Endothelial cell of umbilical vein (primary cell): Measurements from ENCODE around the gene GGACT. TPM values are rescaled to one million over a fixed set of nuclear protein-coding genes. Genes with fewer than 3 reads are reported as not detected.

ENCODE experiments used
- BruUV-seq: library from RNA; stranded (reverse); fragments of 400-500 nt; replicated peaks from 2 replicates; lab custom pipeline; 2021; lab: Mats Ljungman, UMichigan
- CTCF ChIA-PET: fragments of 300-600, 350-600 bp; sonication (Branson Sonifier 250); formaldehyde crosslinking; loops from one replicate; lab custom pipeline; 2021; ENCODE audit warnings: antibody characterized with exemption, inconsistent platforms; lab: Charles Lee
- POLR2A ChIA-PET: fragments of 300-600, 350-600 bp; sonication (Branson Sonifier 250); formaldehyde crosslinking; loops from one replicate; lab custom pipeline; 2021; ENCODE audit warnings: antibody characterized with exemption, inconsistent platforms; lab: Charles Lee
- DNase-seq: peaks from one replicate; pipeline ENCODE4 v3.0.0-alpha.2; 2011; ENCODE audit warnings: low read depth, low spot score
- FAIRE-seq: peaks from 2 replicates; lab custom pipeline; 2011; peaks lifted over from hg19 to GRCh38; lab: Jason Lieb, UNC
- H2AFZ ChIP-seq: 2 replicates; pipeline ENCODE4 v1.6.0; 2012; ENCODE audit warnings: low read depth, low read length, control low read depth, inconsistent platforms
- H3K27ac ChIP-seq: 2 replicates; pipeline ENCODE4 v1.5.1; 2011; ENCODE audit warnings: low read depth, mild to moderate bottlenecking, control low read depth, low read length, moderate library complexity; ENCODE audit not compliant: insufficient read depth
- H3K27me3 ChIP-seq, 2 experiments: 2 replicates each; pipeline versions ENCODE4 v1.6.0 to v1.6.1; 2011; ENCODE audit warnings: low read length in 2 of 2, mixed read lengths in 1 of 2; ENCODE audit not compliant: control insufficient read depth in 2 of 2, insufficient read depth in 2 of 2
- H3K36me3 ChIP-seq, 2 experiments: 2 replicates in 1 of 2; 3 replicates in 1 of 2; pipeline ENCODE4 v1.5.1; 2011; ENCODE audit warnings: low read length in 2 of 2, mild to moderate bottlenecking in 1 of 2, moderate library complexity in 1 of 2; ENCODE audit not compliant: control insufficient read depth in 2 of 2, insufficient read depth in 2 of 2; ENCODE audit errors: extremely low read depth in 1 of 2
- H3K4me1 ChIP-seq: 3 replicates; pipeline ENCODE4 v1.5.1; 2011; ENCODE audit warnings: mild to moderate bottlenecking, low read length; ENCODE audit not compliant: control insufficient read depth, insufficient read depth; ENCODE audit errors: extremely low read depth
- H3K4me2 ChIP-seq: 2 replicates; pipeline ENCODE4 v1.6.1; 2011; ENCODE audit warnings: low read length, control low read depth, mixed read lengths; ENCODE audit not compliant: insufficient read depth
- H3K4me3 ChIP-seq, 3 experiments: fragments of 200-600 bp in 1 of 3; sonication (generic), shearing (Covaris generic) in 1 of 3; replicated peaks in 1 of 3; 2 replicates each; pipeline ENCODE4 v1.5.1; 2011 to 2016; ENCODE audit warnings: control low read depth in 3 of 3, low read length in 3 of 3, mild to moderate bottlenecking in 2 of 3, inconsistent platforms in 1 of 3, low read depth in 1 of 3, moderate library complexity in 1 of 3; ENCODE audit not compliant: insufficient read depth in 1 of 3
- H3K79me2 ChIP-seq: 2 replicates; pipeline ENCODE4 v1.6.0; 2012; ENCODE audit warnings: low read length, inconsistent platforms; ENCODE audit not compliant: control insufficient read depth, insufficient read depth
- H3K9ac ChIP-seq: replicated peaks from 2 replicates; pipeline ENCODE3; 2011; ENCODE audit warnings: low read length, control low read depth; ENCODE audit not compliant: insufficient read depth; ENCODE audit errors: extremely low read depth
- H3K9me1 ChIP-seq: replicated peaks from 3 replicates; pipeline ENCODE4 v1.6.0; 2011; ENCODE audit warnings: mild to moderate bottlenecking, low read length; ENCODE audit not compliant: control insufficient read depth, insufficient read depth; ENCODE audit errors: extremely low read depth
- H3K9me3 ChIP-seq: replicated peaks from 2 replicates; pipeline ENCODE4 v1.5.1; 2012; ENCODE audit warnings: low read length, inconsistent platforms; ENCODE audit not compliant: control insufficient read depth, insufficient read depth
- H4K20me1 ChIP-seq: replicated peaks from 2 replicates; pipeline ENCODE3; 2011; ENCODE audit warnings: mild to moderate bottlenecking, low read length; ENCODE audit not compliant: control insufficient read depth, insufficient read depth; ENCODE audit errors: extremely low read depth
- CTCF ChIP-seq, 2 donors: IDR thresholded peaks; 1 replicate in 1 of 2; 2 replicates in 1 of 2; pipeline ENCODE4 v1.5.1; 2011; ENCODE audit warnings: low read length in 2 of 2, mild to moderate bottlenecking in 2 of 2, moderate library complexity in 2 of 2, control low read depth in 1 of 2, inconsistent platforms in 1 of 2, low read depth in 1 of 2; ENCODE audit not compliant: insufficient read depth in 1 of 2; ENCODE audit errors: extremely low read depth in 1 of 2
- EZH2 ChIP-seq: IDR thresholded peaks from 2 replicates; pipeline ENCODE4 v1.6.1; 2012; ENCODE audit warnings: borderline replicate concordance, low read depth, mild to moderate bottlenecking, moderate library complexity, low read length, inconsistent platforms; ENCODE audit not compliant: severe bottlenecking
- FOS ChIP-seq: IDR thresholded peaks from 2 replicates; pipeline ENCODE4 v1.6.1; 2011; ENCODE audit warnings: mild to moderate bottlenecking, low read length, moderate library complexity, borderline replicate concordance; ENCODE audit not compliant: insufficient read depth
- GATA2 ChIP-seq: IDR thresholded peaks from 2 replicates; pipeline ENCODE4 v1.7.0; 2011; ENCODE audit warnings: low read depth, mild to moderate bottlenecking, moderate library complexity, mixed read lengths, low read length; ENCODE audit not compliant: insufficient read length, insufficient read depth
- JUN ChIP-seq: IDR thresholded peaks from 2 replicates; pipeline ENCODE4 v1.6.1; 2011; ENCODE audit warnings: borderline replicate concordance, low read depth; ENCODE audit not compliant: insufficient read length, insufficient read depth
- MAX ChIP-seq: IDR thresholded peaks from 2 replicates; pipeline ENCODE4 v1.6.1; 2011; ENCODE audit not compliant: insufficient read depth, insufficient read length
- MYC ChIP-seq: IDR thresholded peaks from one replicate; pipeline ENCODE4 v1.6.1; 2011; ENCODE audit warnings: mild to moderate bottlenecking, low read depth, low read length
- dilution Hi-C: fragments of 300-500 bp; cut with MboI; formaldehyde crosslinking; loops from one replicate; pipeline ENCODE4 v1.15.0; 2019; ENCODE audit warnings: low sequenced_read_pairs; ENCODE audit not compliant: extremely low pct_ligation_motif_present
- intact Hi-C: fragments of 100-400 bp; cut with micrococcal nuclease; formaldehyde crosslinking; loops from one replicate; pipeline ENCODE4 v1.10.0; 2022
- polyA plus RNA-seq, 4 experiments: library from polyadenylated mRNA; depleted of rRNA in 3 of 4; stranded (reverse) in 3 of 4; unstranded in 1 of 4; fragments of >200 nt; gene quantifications; 2 replicates each; pipeline versions ENCODE4 v1.2.1 to v1.2.3, GENCODE V29; 2011 to 2012; ENCODE audit warnings: missing spikeins in 1 of 4
- total RNA-seq: library from RNA; stranded (reverse); gene quantifications from 2 replicates; pipeline ENCODE4 v1.2.3, GENCODE V29; 2021

Gene GGACT
- total and polyA plus RNA-seq, 2 donors (not counting 3 experiments of a cell fraction or from before 2014, with no cell fraction given) = 2.5 to 6.5 TPM

- Histone ChIP-seq H3K4me3 (no peak overlapping the region), H3K27ac (no peak overlapping the region), H3K27me3 (no peaks in the 10 kb centered on the region), H3K79me2 (no peaks in the 10 kb centered on the region), H3K9me3 (no peaks in the 10 kb centered on the region), H3K9me1 (no peaks in the 10 kb centered on the region), H4K20me1 (no peaks in the 10 kb centered on the region), H3K4me2 (no peak overlapping the region), H2AFZ (no peak overlapping the region), H3K9ac (no peak overlapping the region), H3K36me3 (no peaks in the 10 kb centered on the region), H3K4me1 (peaks cover 7% of the 10 kb centered on the region)
- POLR2A ChIA-PET = no interaction called here
- no peak for DNase-seq
- no TSS peak for BruUV-seq
- CTCF ChIA-PET = interaction anchor here (1.3 kb wide), 1 partner anchor 203 kb away, joined by 3 read pairs; no protein-coding TSS in a partner anchor
- peak; percentile 33 for FAIRE-seq
- dilution Hi-C loops (no loop called here), intact Hi-C loops (loop anchor here (5.0 kb wide), 1 partner anchor 91 kb away; no protein-coding TSS in a partner anchor)
- no peak for TF ChIP-seq EZH2
Measured at GRCh38 chr13:100483139-100483538, 105.5 kb downstream of the GGACT start.

- Histone ChIP-seq H3K4me3 (no peak overlapping the region), H4K20me1 (no peaks in the 10 kb centered on the region), H2AFZ (no peak overlapping the region), H3K4me2 (no peak overlapping the region), H3K4me1 (peaks cover 7% of the 10 kb centered on the region), H3K9ac (no peak overlapping the region), H3K79me2 (no peaks in the 10 kb centered on the region), H3K27ac (no peak overlapping the region), H3K27me3 (no peaks in the 10 kb centered on the region), H3K9me3 (no peaks in the 10 kb centered on the region), H3K9me1 (no peaks in the 10 kb centered on the region), H3K36me3 (no peaks in the 10 kb centered on the region)
- TF ChIP-seq MYC (no peak), CTCF (IDR thresholded peaks at IDR 0.05; ENCODE audit: extremely low read depth in 1 of 2, insufficient read depth in 1 of 2, low read depth in 1 of 2, low read length in 2 of 2) (no peak), JUN (no peak), MAX (no peak), FOS (no peak), GATA2 (no peak)
- no TSS peak for BruUV-seq
- FAIRE-seq (no peak), DNase-seq (no peak)
- dilution Hi-C loops = no loop called here
- intact Hi-C loops = loop anchor here (5.0 kb wide), 1 partner anchor 88 kb away; no protein-coding TSS in a partner anchor
- ChIA-PET CTCF (no interaction called here), POLR2A (no interaction called here)
Measured at GRCh38 chr13:100480676-100481075, 107.9 kb downstream of the GGACT start.

Other genes with a start within 250 kb of the GGACT start
- gene TMTC4, start 86.0 kb upstream of the GGACT start, total RNA-seq = 28.4 and 31.9 TPM in 2 replicates
- gene TMTC4, start 86.0 kb upstream of the GGACT start, polyA plus RNA-seq = 19.2 and 24.6 TPM in 2 replicates